H1 (cell line): ENCODE data around the gene CLIP3. TPM values are rescaled to one million over a fixed set of nuclear protein-coding genes. Genes with fewer than 3 reads are reported as not detected.

Experiments
- CHD7 ChIP-seq: fragments of 300-600 bp; sonication (generic); IDR thresholded peaks from 2 replicates; pipeline ENCODE4 v1.7.1; 2012; ENCODE audit warnings: low read length, moderate library complexity, mild to moderate bottlenecking, inconsistent platforms; ENCODE audit not compliant: insufficient replicate concordance
- CREB1 ChIP-seq: IDR thresholded peaks from 2 replicates; pipeline ENCODE4 v1.6.1; 2012; ENCODE audit warnings: inconsistent platforms
- GABPA ChIP-seq: IDR thresholded peaks from 2 replicates; pipeline ENCODE4 v1.6.1; 2011; ENCODE audit warnings: mild to moderate bottlenecking, low read length, moderate library complexity, borderline replicate concordance; ENCODE audit not compliant: insufficient read depth
- MAX ChIP-seq: IDR thresholded peaks from 2 replicates; pipeline ENCODE4 v1.6.1; 2012; ENCODE audit warnings: inconsistent platforms
- PHF8 ChIP-seq: fragments of 200-600 bp; sonication (generic); conservative IDR thresholded peaks from 2 replicates; pipeline ENCODE4 v1.7.1; 2012; ENCODE audit warnings: low read depth, mild to moderate bottlenecking, inconsistent platforms, low read length, moderate library complexity
- POU5F1 ChIP-seq: IDR thresholded peaks from 2 replicates; pipeline ENCODE4 v1.6.1; 2011; ENCODE audit warnings: low read depth, mild to moderate bottlenecking, low read length, moderate library complexity
- SIN3A ChIP-seq, 2 experiments: IDR thresholded peaks in 1 of 2; conservative IDR thresholded peaks in 1 of 2; 2 replicates each; pipeline ENCODE4 v1.6.1; 2011 to 2012; ENCODE audit warnings: low read length in 2 of 2, improper control_type of control experiment in 1 of 2, low read depth in 1 of 2, mild to moderate bottlenecking in 1 of 2
- TCF12 ChIP-seq: IDR thresholded peaks from 2 replicates; pipeline ENCODE4 v1.6.1; 2011; ENCODE audit warnings: low read depth, mild to moderate bottlenecking, low read length
- polyA plus RNA-seq, 7 experiments: library from polyadenylated mRNA; depleted of rRNA in 3 of 7; stranded (reverse) in 5 of 7; unstranded in 2 of 7; fragments of >200 nt in 5 of 7; fragments of 200-250 nt in 2 of 7; gene quantifications; 1 replicate in 5 of 7; 2 replicates in 1 of 7; 4 replicates in 1 of 7; pipeline versions ENCODE4 v1.2.1 to v1.2.3, GENCODE V29; 2011 to 2013; ENCODE audit warnings: missing spikeins in 2 of 7, mixed read lengths in 2 of 7
- total RNA-seq: library from RNA; stranded (reverse); fragmentation: NEBNext Ultra II Directional; extraction: Animal tissue kit (Norgen Biotek cat#: 25700); gene quantifications from 2 replicates; pipeline ENCODE4 v1.2.1, GENCODE V29; 2021

CLIP3 gene
- total and polyA plus RNA-seq, 2 of the 8 experiments (the other 6 are each of a cell fraction or from before 2014, with no cell fraction given), result 5.9 to 21.7 TPM

- TF ChIP-seq CHD7, result no peak
- TF ChIP-seq TCF12, result no peak
- TF ChIP-seq CREB1, result no peak
- no peak for TF ChIP-seq SIN3A (conservative IDR thresholded peaks at IDR 0.05 in 1 of 2, IDR thresholded peaks at IDR 0.05 in 1 of 2; ENCODE audit: low read depth in 1 of 2, low read length in 2 of 2)
- TF ChIP-seq GABPA, result no peak
- no peak for TF ChIP-seq POU5F1
- TF ChIP-seq PHF8, result no peak
- TF ChIP-seq MAX, result no peak
Observed at GRCh38 chr19:35991731-35992450, 40.8 kb downstream of the CLIP3 start (continued).
